ENCODE data around the gene L3MBTL3.

Gene L3MBTL3

GRCh38 chr6:130018292-130018743, at the start of gene L3MBTL3:
TSS of gene L3MBTL3 (plus strand) at chr6:130018581. CDS start at chr6:130042700, 24,119 bp downstream.
- DNase-seq, result peak; percentile 89

DNA sequence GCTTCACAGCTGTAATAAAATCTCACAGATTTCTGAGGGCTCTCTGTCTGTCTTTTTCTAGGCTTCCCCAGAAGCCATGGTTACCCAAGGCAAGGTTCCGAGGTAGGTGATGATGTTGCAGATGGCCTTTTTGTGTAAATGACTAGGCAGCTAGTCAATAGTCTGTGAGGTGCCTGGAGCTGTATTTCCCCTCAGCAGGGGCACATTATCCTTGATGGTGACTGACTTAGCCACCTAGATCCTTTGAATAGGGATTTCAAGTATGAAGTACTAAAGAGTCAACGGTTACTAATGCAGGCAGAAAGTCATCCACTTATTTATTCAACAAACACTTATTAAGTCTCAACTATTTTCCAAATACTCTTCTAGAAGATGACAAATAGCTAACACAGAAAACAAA, 49.3 kb upstream of the L3MBTL3 start:
- DNase-seq, result no peak

- no peak for DNase-seq
Measured at GRCh38 chr6:129976110-129976509, 42.3 kb upstream of the L3MBTL3 start.

- DNase-seq, result no peak
Measured at GRCh38 chr6:129978148-129978916, 40.0 kb upstream of the L3MBTL3 start.

- no peak for DNase-seq
Measured at GRCh38 chr6:129980821-129981220, 37.6 kb upstream of the L3MBTL3 start.

- DNase-seq, result no peak
Measured at GRCh38 chr6:129981598-129981997, 36.8 kb upstream of the L3MBTL3 start.

DNA sequence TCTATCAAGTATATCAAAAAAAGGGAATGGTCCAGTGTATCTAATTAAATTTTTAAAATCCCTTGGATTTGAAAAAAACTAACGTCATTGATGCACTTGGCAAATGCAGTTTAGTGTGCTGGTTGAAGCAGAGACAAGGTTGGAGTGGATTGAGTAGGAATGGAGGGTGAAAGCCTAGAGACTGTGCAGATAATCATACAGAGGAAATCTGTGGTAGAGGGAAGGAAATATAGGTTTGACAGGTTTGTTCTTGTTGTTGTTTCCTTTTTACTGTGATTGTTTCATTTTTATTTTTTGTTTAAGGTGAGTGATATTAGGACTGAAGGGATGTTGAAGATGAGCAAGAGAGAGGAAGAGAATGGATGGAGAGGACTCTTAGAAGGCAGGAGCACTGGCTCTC, 29.0 kb upstream of the L3MBTL3 start:
- no peak for DNase-seq

GRCh38 chr6:129992881-129993280, 25.5 kb upstream of the L3MBTL3 start:
- no peak for DNase-seq

DNA sequence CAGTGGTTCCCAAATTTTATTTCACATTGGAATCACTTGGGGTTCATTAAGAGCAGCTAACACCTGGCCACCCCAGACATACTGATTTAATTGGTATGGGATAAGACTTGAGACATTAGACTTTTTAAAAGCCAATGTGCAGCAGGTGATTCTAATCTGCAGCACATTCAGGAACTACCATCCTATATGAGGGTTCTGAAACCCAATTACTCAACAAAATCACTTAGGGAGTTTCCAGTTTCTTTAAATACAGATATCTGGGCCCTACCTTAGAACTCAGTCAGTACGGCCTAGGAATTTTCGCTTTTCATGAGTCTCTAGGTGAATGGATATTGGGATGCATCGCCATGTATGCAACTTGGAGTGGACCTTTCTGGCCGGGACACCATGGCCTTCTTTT, 24.0 kb upstream of the L3MBTL3 start:
- DNase-seq, result no peak

DNA sequence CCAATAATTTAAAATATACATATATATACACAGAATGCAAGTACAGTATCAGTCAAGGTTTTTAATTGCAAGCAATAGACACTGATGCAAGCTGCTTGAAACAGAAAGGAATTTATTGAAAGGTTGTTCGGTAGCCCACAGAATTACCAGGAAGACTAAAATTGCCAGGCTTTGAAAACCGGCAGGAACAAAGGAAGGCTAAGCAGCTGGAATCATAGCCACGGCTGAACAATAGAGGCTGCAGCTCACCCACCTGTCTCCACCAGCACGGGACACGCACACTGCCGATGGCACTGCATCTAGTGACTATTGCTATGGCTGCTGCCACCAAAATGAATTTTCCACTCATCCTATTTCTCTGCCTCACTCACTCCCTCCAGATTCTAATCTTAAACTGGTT, 22.0 kb upstream of the L3MBTL3 start:
- no peak for DNase-seq

DNA sequence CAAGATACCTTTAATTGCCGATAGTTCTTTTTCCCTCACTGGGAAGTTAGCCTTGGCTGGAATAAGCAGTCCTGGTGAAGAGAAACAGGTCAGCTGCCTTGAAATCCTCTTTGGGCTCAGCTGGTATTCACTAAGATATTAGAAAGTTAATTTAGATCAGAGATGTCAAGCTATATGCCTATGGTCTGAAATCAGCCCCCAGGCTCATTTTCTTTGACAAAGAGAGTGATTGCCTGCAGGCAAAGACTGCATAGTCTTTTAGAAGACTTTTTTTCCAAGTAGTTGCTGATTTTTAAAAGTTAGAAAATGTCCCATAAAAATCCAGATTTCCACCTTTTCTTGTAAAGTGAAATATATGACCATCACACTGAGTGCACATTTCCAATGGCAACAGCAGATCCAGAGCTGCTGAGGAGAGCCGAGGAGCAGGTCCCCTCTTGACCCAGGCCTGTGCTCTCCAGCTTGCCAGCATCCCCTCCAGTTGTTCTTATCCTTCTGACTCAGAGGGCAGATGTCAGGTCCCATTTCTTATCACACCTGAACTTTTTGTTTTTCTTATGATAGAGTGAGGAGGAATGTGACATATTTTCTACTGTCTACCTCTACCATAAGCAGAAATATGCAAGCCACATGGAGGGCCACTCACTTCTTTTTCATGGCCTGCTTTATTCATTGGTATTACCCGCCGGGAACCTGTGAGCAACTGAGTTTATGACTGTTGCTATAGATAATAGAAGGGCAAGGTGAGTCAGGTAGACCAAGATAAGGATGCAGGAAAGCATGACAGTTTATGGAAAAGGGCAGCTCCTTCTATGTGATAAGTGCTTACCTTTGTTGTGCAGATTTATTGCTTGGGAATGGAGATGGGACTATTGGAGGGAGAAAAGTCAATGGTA, 17.6 kb upstream of the L3MBTL3 start:
- DNase-seq, result no peak

DNA sequence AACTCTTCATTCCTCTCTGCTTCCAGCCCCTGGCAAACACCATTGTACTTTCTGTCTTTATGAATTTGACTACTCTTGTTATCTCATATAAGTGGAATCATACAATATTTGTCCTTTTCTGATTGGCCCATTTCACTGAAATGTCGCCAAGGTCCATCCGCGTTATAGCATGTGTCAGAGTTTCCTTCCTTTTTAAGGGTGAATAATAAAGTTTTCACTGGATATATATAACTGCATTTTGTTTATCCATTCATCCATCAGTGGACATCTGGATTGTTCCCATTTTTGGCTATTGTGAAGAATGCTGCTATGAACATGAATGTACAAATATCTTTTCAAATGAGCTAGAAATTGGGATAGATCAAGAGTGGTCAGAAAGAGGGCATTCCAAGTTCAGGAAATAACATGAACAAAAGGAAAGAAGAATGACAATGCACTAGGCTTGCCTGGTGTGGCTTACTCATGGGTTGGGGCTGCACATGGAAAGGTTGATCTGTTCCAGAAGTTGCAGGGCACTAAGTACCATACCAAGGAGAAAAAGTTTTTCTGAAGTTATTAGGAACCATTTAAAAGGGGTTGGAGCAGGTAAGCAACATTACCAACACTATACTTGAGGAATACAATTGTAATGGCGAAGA, 10.0 kb upstream of the L3MBTL3 start:
- DNase-seq, result no peak

GRCh38 chr6:130009146-130009545, 9.2 kb upstream of the L3MBTL3 start:
- DNase-seq, result no peak

- DNase-seq, result no peak
Measured at GRCh38 chr6:130010387-130010786, 8.0 kb upstream of the L3MBTL3 start.

DNA sequence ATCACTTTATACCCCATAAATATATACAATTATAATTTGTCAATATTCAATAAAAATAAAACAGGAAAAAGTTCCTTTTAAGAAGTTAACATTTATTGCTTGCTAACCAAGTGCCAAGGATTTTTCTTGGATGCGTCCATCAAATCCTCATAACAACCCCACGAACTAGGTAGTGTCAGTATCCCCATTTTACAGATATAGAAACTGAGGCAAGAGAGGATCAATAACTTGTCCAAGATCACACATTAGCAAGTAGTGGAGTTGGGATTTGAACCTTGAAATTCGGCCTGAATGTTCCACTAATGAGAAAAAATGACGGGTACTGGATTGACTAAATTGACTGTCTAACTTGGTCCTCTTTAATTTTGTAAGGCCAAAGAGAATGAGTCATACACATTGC, 5.7 kb upstream of the L3MBTL3 start:
- DNase-seq, result no peak

DNA sequence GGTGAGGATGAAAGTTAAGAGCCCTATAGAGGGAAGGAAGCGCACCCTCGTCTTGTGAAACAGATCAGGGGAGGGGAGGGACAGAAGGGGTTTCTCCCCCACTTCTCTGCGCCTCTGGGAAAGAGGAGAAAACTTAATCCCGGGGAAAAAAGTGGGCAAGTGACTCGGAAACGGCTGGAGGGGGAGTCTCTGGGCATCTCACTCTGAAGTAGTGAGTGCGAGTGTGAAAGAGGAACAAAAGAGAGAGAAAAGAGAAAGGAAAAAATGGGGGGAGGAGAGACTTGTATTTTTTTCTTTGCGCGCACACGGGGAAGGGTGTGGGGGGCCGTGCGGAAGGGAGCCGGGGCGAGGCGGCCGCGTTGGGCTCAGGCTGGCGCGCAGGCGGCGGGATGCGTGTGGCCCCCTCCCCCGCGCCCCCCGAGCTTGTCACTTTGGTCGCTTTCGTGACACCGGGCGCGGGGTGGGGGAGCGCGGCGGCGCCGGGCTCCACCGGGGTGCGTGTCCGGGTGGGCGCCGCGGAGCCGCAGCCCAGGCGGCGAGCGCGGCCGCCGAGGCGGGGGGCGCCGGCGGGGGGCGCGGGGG, 454 bp downstream of the L3MBTL3 start:
- DNase-seq, result peak; percentile 59

- DNase-seq, result peak; percentile 53
Measured at GRCh38 chr6:130019326-130020072, 1.1 kb downstream of the L3MBTL3 start.

- DNase-seq, result peak; percentile 60
Measured at GRCh38 chr6:130020073-130020906, 1.9 kb downstream of the L3MBTL3 start.

GRCh38 chr6:130020907-130021629, 2.7 kb downstream of the L3MBTL3 start:
- DNase-seq, result peak; percentile 72

- DNase-seq, result no peak
Measured at GRCh38 chr6:130026859-130027258, 8.5 kb downstream of the L3MBTL3 start.

GRCh38 chr6:130027948-130028347, 9.6 kb downstream of the L3MBTL3 start:
- no peak for DNase-seq

All from activated T-cell treated with anti-CD3 and anti-CD28 coated beads, Interleukin-2, amount 50 U/mL, for 1 hour (primary cell).